ENCODE measurements around the gene SPG11.

DNA sequence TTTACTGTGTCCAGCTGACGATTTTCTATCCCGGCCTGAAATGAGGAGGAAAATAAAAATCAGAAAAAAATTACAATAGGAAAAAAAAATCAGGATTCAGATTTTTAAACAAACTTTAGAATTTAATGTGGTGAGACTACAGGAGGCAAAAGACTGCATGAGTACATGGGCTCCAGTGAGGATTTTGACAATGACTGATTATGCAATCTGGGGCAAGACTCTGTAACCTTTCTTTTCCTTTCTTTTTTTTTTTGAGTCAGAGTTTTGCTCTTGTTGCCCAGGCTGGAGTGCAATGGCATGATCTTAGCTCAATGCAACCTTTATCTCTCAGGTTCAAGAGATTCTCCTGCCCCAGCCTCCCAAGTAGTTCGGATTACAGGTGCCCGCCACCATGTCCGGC lies 29.9 kb downstream of the SPG11 start:
- TF ChIP-seq, protein P1, sequence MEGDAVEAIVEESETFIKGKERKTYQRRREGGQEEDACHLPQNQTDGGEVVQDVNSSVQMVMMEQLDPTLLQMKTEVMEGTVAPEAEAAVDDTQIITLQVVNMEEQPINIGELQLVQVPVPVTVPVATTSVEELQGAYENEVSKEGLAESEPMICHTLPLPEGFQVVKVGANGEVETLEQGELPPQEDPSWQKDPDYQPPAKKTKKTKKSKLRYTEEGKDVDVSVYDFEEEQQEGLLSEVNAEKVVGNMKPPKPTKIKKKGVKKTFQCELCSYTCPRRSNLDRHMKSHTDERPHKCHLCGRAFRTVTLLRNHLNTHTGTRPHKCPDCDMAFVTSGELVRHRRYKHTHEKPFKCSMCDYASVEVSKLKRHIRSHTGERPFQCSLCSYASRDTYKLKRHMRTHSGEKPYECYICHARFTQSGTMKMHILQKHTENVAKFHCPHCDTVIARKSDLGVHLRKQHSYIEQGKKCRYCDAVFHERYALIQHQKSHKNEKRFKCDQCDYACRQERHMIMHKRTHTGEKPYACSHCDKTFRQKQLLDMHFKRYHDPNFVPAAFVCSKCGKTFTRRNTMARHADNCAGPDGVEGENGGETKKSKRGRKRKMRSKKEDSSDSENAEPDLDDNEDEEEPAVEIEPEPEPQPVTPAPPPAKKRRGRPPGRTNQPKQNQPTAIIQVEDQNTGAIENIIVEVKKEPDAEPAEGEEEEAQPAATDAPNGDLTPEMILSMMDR (IDR thresholded peaks at IDR 0.05), result no peak
- TF ChIP-seq TCF7L2 (IDR thresholded peaks at IDR 0.05; ENCODE audit: low read depth, low read length), result no peak
- TF ChIP-seq POLR2AphosphoS5 (IDR thresholded peaks at IDR 0.05; ENCODE audit: low read depth, low read length), result no peak
- TF ChIP-seq, protein P2, sequence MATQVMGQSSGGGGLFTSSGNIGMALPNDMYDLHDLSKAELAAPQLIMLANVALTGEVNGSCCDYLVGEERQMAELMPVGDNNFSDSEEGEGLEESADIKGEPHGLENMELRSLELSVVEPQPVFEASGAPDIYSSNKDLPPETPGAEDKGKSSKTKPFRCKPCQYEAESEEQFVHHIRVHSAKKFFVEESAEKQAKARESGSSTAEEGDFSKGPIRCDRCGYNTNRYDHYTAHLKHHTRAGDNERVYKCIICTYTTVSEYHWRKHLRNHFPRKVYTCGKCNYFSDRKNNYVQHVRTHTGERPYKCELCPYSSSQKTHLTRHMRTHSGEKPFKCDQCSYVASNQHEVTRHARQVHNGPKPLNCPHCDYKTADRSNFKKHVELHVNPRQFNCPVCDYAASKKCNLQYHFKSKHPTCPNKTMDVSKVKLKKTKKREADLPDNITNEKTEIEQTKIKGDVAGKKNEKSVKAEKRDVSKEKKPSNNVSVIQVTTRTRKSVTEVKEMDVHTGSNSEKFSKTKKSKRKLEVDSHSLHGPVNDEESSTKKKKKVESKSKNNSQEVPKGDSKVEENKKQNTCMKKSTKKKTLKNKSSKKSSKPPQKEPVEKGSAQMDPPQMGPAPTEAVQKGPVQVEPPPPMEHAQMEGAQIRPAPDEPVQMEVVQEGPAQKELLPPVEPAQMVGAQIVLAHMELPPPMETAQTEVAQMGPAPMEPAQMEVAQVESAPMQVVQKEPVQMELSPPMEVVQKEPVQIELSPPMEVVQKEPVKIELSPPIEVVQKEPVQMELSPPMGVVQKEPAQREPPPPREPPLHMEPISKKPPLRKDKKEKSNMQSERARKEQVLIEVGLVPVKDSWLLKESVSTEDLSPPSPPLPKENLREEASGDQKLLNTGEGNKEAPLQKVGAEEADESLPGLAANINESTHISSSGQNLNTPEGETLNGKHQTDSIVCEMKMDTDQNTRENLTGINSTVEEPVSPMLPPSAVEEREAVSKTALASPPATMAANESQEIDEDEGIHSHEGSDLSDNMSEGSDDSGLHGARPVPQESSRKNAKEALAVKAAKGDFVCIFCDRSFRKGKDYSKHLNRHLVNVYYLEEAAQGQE (IDR thresholded peaks at IDR 0.05; ENCODE audit: insufficient read depth in 1 of 2, low read depth in 2 of 2, low read length in 1 of 2), result no peak

All from Panc1 (cell line).